PC-9 (cell line): ENCODE data around the gene CACNG5. TPM values are rescaled to one million over a fixed set of nuclear protein-coding genes. Genes with fewer than 3 reads are reported as not detected.

Experiments used
- BruUV-seq: library from RNA; stranded (reverse); fragments of 400-500 nt; replicated peaks from 2 replicates; lab custom pipeline; 2021; lab: Mats Ljungman, UMichigan
- CTCF ChIA-PET: fragments of 300-600 bp; sonication (Branson Sonifier 250); formaldehyde crosslinking; loops from one replicate; lab custom pipeline; 2022; ENCODE audit warnings: antibody characterized with exemption; lab: Charles Lee
- POLR2A ChIA-PET: fragments of 300-600 bp; sonication (Branson Sonifier 250); formaldehyde crosslinking; loops from one replicate; lab custom pipeline; 2022; ENCODE audit warnings: antibody characterized with exemption; ENCODE audit not compliant: unreplicated experiment; lab: Charles Lee
- DNase-seq, 2 experiments: peaks; one replicate each; pipeline versions ENCODE4 v3.0.0 to v3.0.0-alpha.2; 2015 to 2022; ENCODE audit warnings: mixed read lengths in 1 of 2
- H2AFZ ChIP-seq: fragments of 200-600 bp; sonication (generic); 2 replicates; pipeline ENCODE4 v1.8.1; 2017; ENCODE audit warnings: antibody characterized with exemption
- H3F3A ChIP-seq: fragments of 200-600 bp; sonication (generic); 2 replicates; pipeline ENCODE4 v1.8.1; 2017; ENCODE audit warnings: antibody characterized with exemption, mild to moderate bottlenecking, low read depth; ENCODE audit not compliant: insufficient read depth
- H3K27ac ChIP-seq: fragments of 200-600 bp; sonication (generic); 2 replicates; pipeline ENCODE4 v1.6.1; 2016; ENCODE audit warnings: mixed run types
- H3K27me3 ChIP-seq: fragments of 200-600 bp; sonication (generic); 2 replicates; pipeline ENCODE4 v1.6.1; 2016; ENCODE audit warnings: low read depth, mixed run types; ENCODE audit not compliant: insufficient read depth
- H3K36me3 ChIP-seq: fragments of 200-600 bp; sonication (generic); 2 replicates; pipeline ENCODE4 v1.6.1; 2016; ENCODE audit warnings: low read depth, mixed run types
- H3K4me1 ChIP-seq: fragments of 200-600 bp; sonication (generic); replicated peaks from 2 replicates; pipeline ENCODE4 v1.6.1; 2016; ENCODE audit warnings: mixed run types; ENCODE audit not compliant: insufficient read depth
- H3K4me2 ChIP-seq: fragments of 200-600 bp; sonication (generic); 2 replicates; pipeline ENCODE4 v1.6.1; 2017; ENCODE audit warnings: mixed run types
- H3K4me3 ChIP-seq: fragments of 200-600 bp; sonication (generic); 2 replicates; pipeline ENCODE4 v1.6.1; 2016; ENCODE audit warnings: mixed run types
- H3K79me2 ChIP-seq: fragments of 200-600 bp; sonication (generic); 2 replicates; pipeline ENCODE4 v1.6.1; 2017; ENCODE audit warnings: low read depth, mixed run types
- H3K9me2 ChIP-seq: fragments of 200-600 bp; sonication (generic); 2 replicates; pipeline ENCODE4 v1.8.1; 2017; ENCODE audit warnings: mild to moderate bottlenecking; ENCODE audit not compliant: insufficient read depth
- H3K9me3 ChIP-seq: fragments of 200-600 bp; sonication (generic); 2 replicates; pipeline ENCODE4 v1.8.1; 2016; ENCODE audit warnings: low read depth; ENCODE audit not compliant: insufficient read depth
- H4K20me1 ChIP-seq: fragments of 200-600 bp; sonication (generic); 2 replicates; pipeline ENCODE4 v1.8.1; 2017; ENCODE audit not compliant: insufficient read depth
- CTCF ChIP-seq: fragments of 200-600 bp; sonication (generic); conservative IDR thresholded peaks from 2 replicates; pipeline ENCODE4 v1.6.1; 2017; ENCODE audit warnings: mixed run types, antibody characterized with exemption, mild to moderate bottlenecking, moderate library complexity
- EZH2 ChIP-seq: fragments of 200-600 bp; sonication (generic); IDR thresholded peaks from 2 replicates; pipeline ENCODE4 v1.8.0; 2017; ENCODE audit warnings: antibody characterized with exemption, low read depth
- intact Hi-C: fragments of 100-400 bp; cut with micrococcal nuclease; formaldehyde crosslinking; loops from one replicate; pipeline ENCODE4 v1.10.0; 2022; ENCODE audit not compliant: unreplicated experiment
- microRNA-seq: library from miRNA; unstranded; fragments of <30 nt; microRNA quantifications from one replicate; pipeline ENCODE4 v1.2.0, GENCODE V29; 2021; ENCODE audit warnings: borderline number of aligned reads, borderline replicate concordance
- total RNA-seq: library from RNA; stranded (reverse); gene quantifications from 2 replicates; pipeline ENCODE4 v1.2.3, GENCODE V29; 2021

Gene CACNG5
- total RNA-seq, 1 experiment from 2014 or later: not detected

- Histone ChIP-seq H3K4me2 (no peak overlapping the region), H4K20me1 (no peaks in the 10 kb centered on the region), H3K9me2 (no peaks in the 10 kb centered on the region), H3F3A (no peaks in the 10 kb centered on the region), H3K27me3 (no peaks in the 10 kb centered on the region), H3K9me3 (no peaks in the 10 kb centered on the region), H3K4me3 (no peak overlapping the region), H3K79me2 (no peaks in the 10 kb centered on the region), H3K4me1 (no peaks in the 10 kb centered on the region), H2AFZ (no peak overlapping the region), H3K36me3 (no peaks in the 10 kb centered on the region), H3K27ac (no peak overlapping the region)
- DNase-seq: no peak
- intact Hi-C loops: no loop called here
- ChIA-PET CTCF (no interaction called here), POLR2A (no interaction called here)
- no TSS peak for BruUV-seq
- TF ChIP-seq EZH2 (no peak), CTCF (no peak)
Observed at GRCh38 chr17:66932311-66932710, 97.4 kb downstream of the CACNG5 start.

- POLR2A ChIA-PET: no interaction called here
- no peak for TF ChIP-seq EZH2
- no peak for TF ChIP-seq CTCF
Observed at GRCh38 chr17:66934040-66934439, 99.1 kb downstream of the CACNG5 start.

More at GRCh38 chr17:66934040-66934439, 99.1 kb downstream of the CACNG5 start:
- H3K27me3 ChIP-seq: no peaks in the 10 kb centered on the region
- no peaks in the 10 kb centered on the region for H3F3A ChIP-seq
- CTCF ChIA-PET: no interaction called here
- BruUV-seq: no TSS peak
- intact Hi-C loops: no loop called here
- no peaks in the 10 kb centered on the region for H4K20me1 ChIP-seq
- no peak overlapping the region for H3K27ac ChIP-seq
- no peaks in the 10 kb centered on the region for H3K9me2 ChIP-seq
- H3K4me3 ChIP-seq: no peak overlapping the region
- H3K4me1 ChIP-seq: no peaks in the 10 kb centered on the region
- no peaks in the 10 kb centered on the region for H3K79me2 ChIP-seq
- no peak for DNase-seq
- H3K4me2 ChIP-seq: no peak overlapping the region
- H3K36me3 ChIP-seq: no peaks in the 10 kb centered on the region
- H2AFZ ChIP-seq: no peak overlapping the region
- H3K9me3 ChIP-seq: no peaks in the 10 kb centered on the region

Small RNA genes lying within 50 kb of the gene (microRNA-seq; reads per million reads assigned to microRNA genes)
- not detected for gene MIR634

Other genes with a start within 250 kb of the CACNG5 start
- 45.1 and 46.3 TPM in 2 replicates for gene CACNG4, start 129.6 kb downstream of the CACNG5 start, total RNA-seq
- not detected in 2 replicates for gene CACNG1, start 209.4 kb downstream of the CACNG5 start, total RNA-seq